NCI-H2196 treated with DMSO at 0.1 percent for 48 hours (cell line): ENCODE data around the gene MIA2.

ENCODE experiments used
- DNase-seq: peaks from one replicate; lab custom pipeline; 2025; ENCODE audit not compliant: unreplicated experiment; lab: John Stamatoyannopoulos, UW

MIA2 gene

GRCh38 chr14:39376667-39377403, 143.1 kb downstream of the MIA2 start:
- no peak for DNase-seq

DNA sequence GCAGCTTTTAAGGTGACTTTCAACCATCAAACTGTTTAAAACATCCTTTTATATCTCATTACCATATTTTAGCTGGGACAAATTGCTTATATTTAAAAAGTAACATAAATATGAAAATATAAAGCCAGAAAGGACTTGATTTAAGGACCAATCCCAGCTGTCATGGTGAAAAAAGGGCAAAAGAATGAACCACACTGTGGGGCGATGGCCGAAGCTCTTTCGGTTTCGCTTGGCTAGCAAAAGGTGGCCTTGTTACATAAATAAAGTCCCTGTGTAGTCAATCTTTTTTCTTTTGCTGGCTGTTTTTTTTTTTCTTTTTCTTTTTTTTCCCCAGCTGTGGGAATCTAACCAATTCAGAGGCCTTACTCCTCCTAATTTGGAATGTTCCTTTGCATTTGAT, 147.7 kb downstream of the MIA2 start:
- no peak for DNase-seq

DNA sequence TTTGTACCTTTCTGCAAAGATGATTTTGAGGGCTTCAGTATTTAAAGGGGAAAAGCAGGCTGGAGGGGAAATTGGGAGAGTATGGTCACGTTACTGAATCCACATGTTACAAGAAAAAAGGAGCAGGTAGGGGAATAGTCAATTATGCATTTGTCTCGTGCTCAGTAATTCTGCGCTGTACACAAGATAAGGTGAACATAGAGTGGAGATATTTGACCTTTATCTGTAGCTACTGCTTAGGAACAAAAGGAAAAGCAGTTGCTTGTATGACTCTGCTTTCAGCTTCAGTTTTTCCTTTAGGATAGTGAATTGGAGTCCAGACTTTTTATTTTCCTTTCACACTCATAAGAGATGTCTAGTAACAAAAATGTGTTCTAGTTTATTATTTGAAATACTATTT, 148.7 kb downstream of the MIA2 start:
- no peak for DNase-seq

GRCh38 chr14:39383026-39383660, 149.4 kb downstream of the MIA2 start:
- no peak for DNase-seq

- no peak for DNase-seq
Observed at GRCh38 chr14:39383741-39384140, 150.0 kb downstream of the MIA2 start.

- DNase-seq = no peak
Observed at GRCh38 chr14:39384177-39384576, 150.5 kb downstream of the MIA2 start.

- DNase-seq = no peak
Observed at GRCh38 chr14:39393289-39393688, 159.6 kb downstream of the MIA2 start.

GRCh38 chr14:39395555-39396254, 162.0 kb downstream of the MIA2 start:
- no peak for DNase-seq

- no peak for DNase-seq
Observed at GRCh38 chr14:39396448-39396847, 162.7 kb downstream of the MIA2 start.

DNA sequence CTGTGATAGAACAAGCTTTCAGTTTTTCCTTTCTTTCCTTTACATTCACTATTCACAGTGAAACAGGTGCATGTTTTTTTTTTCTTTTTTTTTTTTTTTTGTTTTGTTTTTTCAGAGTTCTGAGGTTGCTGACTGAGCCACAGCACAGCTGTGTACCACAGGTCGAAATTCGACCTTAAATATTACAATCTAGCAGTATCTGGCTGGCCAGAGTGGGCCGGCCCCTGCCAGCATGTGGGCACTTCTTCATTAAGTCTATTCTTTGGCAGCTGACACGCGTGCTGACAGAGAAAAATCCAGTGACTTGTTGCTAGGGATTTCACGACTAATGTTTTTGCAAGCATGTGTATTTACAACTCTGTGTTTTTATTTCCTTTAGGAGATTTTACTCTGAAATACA, 164.7 kb downstream of the MIA2 start:
- no peak for DNase-seq

- no peak for DNase-seq
Observed at GRCh38 chr14:39406560-39406959, 172.8 kb downstream of the MIA2 start.

GRCh38 chr14:39416072-39416471, 182.4 kb downstream of the MIA2 start:
- no peak for DNase-seq

GRCh38 chr14:39417014-39417413, 183.3 kb downstream of the MIA2 start:
- DNase-seq = no peak

GRCh38 chr14:39419272-39419671, 185.6 kb downstream of the MIA2 start:
- DNase-seq = no peak

DNA sequence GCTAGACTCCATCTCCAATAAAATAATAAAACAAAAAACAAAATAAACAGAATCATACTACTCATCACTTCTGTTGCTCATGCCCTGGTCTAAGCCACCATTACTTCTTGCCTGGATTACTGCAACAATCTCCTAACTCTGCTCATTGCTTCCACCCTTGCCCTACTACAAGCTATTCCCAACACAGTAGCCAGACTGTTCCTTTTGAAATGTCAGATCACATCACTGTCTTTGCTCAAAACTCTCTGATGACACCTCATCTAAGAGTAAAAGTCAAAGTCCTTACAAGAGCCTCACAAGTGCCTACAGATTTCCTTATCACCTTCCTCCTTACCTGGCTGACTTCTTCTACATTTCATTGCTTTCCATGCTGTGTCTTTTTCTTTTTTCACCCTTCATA, 188.5 kb downstream of the MIA2 start:
- no peak for DNase-seq

GRCh38 chr14:39423793-39424192, 190.1 kb downstream of the MIA2 start:
- no peak for DNase-seq

- no peak for DNase-seq
Observed at GRCh38 chr14:39425947-39426346, 192.2 kb downstream of the MIA2 start.

DNA sequence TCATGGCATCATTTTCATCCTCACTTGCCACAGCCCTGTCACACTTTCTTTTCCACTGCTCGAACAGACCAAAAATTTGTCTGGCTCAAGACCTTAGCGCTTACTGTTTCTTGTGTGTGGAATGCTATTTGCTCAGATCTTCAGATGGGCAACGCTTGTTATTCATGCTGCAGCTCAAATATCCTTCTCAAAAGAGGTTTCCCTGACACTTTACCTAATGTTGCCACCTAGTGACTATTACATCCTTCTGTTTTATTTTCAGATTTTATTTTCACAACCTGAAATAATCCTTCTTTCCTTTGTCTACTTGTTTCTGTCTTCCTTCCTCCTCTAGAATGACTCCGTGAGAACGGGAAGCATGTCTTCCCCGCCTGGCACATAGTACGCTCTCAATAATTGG, 192.9 kb downstream of the MIA2 start:
- DNase-seq = peak; percentile 43

DNA sequence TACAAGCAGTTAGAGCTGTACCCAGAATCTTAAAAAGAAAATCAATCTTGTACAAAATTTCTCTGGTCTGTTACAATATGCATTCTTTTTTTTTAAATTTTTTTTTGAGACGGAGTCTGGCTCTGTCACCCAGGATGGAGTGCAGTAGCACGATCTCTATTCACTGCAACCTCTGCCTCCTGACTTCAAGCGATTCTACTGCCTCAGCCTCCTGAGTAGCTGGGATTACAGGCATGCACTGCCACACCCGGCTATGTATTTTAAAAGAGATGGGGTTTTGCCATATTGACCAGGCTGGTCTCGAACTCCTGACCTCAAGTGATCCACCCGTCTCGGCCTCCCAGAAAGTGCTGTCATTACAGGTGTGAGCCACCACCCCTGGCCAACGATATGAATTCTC, 194.4 kb downstream of the MIA2 start:
- DNase-seq = no peak

GRCh38 chr14:39430762-39431415, 197.2 kb downstream of the MIA2 start:
- no peak for DNase-seq

- DNase-seq = no peak
Observed at GRCh38 chr14:39431416-39432178, 197.9 kb downstream of the MIA2 start.
